CD4-positive, alpha-beta T cell treated with Interleukin-21 for 1 hour (primary cell): ENCODE data around the gene CCHCR1.

Experiments
- DNase-seq: peaks from one replicate; pipeline ENCODE4 v3.0.0-alpha.2; 2020

CCHCR1 gene

DNA sequence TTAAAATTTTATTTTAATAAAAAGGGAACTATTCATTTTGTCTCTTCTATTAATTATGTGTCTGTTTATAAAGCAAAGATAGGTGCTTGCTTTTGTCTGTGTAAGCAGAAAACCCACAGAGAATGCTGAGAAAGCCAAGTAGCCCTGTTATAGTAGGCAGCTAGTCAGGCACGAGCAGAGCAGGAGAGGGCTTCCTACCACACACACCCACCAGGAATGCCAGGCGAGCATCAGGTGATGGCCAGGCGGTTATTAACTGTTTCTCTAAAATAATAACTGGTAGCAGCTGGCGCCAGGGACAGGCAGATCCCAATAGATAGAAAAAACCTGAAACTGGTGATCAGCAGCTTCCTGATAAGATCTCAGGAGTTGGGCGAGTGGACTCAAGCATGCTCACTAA is 60.9 kb downstream of the CCHCR1 start:
- no peak for DNase-seq

DNA sequence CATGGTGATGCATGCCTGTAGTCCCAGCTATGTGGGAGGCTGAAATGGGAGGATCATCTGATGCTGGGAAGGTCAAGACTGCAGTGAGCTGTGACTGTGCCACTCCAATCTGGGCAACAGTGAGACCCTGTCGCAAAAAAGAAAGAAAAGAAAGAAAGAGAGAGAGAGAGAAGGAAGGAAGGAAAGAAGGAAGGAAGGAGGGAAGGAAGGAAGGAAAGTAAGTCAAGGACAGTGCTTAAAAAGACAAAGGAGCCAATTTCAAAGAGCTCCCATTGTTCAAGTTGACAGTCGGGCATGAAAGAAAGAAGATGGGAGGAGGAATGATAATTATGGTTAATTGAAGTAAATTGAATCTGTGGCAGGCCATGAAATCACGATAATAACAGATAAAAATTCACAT is 61.4 kb downstream of the CCHCR1 start:
- no peak for DNase-seq

DNA sequence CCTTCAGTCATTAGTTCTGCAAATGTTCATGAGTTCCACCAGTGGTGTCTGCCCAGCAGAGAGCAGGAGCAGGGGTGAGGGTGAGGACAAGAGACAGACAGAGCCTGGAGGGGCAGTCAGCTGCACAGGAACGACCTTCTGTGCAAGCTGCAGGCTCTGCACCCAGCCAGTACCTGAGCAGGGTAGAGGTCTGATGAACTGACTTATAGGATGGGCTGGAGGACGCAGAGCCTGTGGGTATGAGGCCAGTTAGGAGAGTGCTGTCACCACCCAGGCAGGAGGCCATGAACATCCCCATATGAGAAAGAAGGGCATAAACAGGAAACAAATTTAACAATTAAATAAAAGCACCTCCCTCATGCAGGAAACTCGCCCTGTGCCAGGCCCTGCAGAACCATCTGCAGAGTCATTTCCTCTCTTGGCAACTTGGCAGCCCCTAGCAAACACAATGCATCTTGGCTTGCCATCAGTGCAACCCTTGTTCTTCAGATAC is 63.2 kb downstream of the CCHCR1 start:
- peak; percentile 45 for DNase-seq

DNA sequence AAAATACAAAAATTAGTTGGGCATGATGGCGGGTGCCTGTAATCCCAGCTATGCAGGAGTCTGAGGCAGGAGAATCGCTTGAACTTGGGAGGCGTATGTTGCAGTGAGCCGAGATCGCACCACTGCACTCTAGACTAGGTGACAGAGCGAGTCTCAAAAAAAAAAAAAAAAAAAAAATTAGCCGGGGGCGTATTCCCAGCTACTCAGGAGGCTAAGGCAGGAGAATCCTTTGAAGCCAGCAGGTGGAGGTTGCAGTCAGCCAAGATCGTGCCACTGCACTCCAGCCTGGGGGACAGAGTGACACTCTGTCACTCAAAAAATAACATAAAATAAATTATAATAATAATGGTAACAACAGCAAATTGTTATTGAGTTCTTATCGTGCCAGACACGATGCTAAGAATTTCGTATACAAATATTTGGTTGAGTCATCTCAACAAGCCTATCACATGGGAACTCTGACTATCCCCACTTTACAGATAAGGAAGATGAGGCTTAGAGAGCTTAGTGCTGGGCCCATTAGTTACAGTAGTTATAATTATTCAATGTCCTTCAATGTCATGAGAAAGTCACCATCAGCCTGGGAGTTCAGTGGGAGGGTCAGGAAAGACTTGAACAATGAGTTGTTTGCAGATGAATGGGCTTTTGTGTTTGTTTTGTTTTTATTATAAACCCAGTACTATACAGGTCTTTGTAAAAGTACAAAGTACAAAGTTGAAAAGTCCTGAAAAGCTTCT is 64.7 kb downstream of the CCHCR1 start:
- DNase-seq: no peak
